Left lung (tissue), 14 donors: ENCODE data around the gene C16orf86. TPM values are rescaled to one million over a fixed set of nuclear protein-coding genes. Genes with fewer than 3 reads are reported as not detected.

Experiments
- ATAC-seq: fragments of 200-7000 bp; cut with Tn5 transposase; one replicate; pipeline ENCODE4 v1.9.1; 2020; ENCODE audit warnings: moderate library complexity
- DNase-seq, 4 donors: peaks; one replicate each; pipeline ENCODE4 v3.0.0-alpha.2; 2013 to 2020
- H3K27ac ChIP-seq, 2 donors: fragments of 200-600 bp; sonication (generic) in 1 of 2; one replicate each; pipeline versions ENCODE4 v1.5.0 to v1.8.0; 2020 to 2021
- H3K27me3 ChIP-seq, 2 donors: fragments of 200-600 bp; sonication (generic) in 1 of 2; one replicate each; pipeline versions ENCODE4 v1.5.0 to v1.8.0; 2020 to 2021
- H3K36me3 ChIP-seq, 2 donors: fragments of 200-600 bp; sonication (generic) in 1 of 2; one replicate each; pipeline versions ENCODE4 v1.5.0 to v1.8.0; 2020 to 2021
- H3K4me1 ChIP-seq, 2 donors: fragments of 200-600 bp; one replicate each; pipeline ENCODE4 v1.8.0; 2021
- H3K4me3 ChIP-seq, 2 donors: fragments of 200-600 bp; sonication (generic) in 1 of 2; one replicate each; pipeline versions ENCODE4 v1.5.0 to v1.8.0; 2020 to 2021; ENCODE audit warnings: mild to moderate bottlenecking in 1 of 2
- H3K9me3 ChIP-seq, 2 donors: fragments of 200-600 bp; sonication (generic) in 1 of 2; one replicate each; pipeline versions ENCODE4 v1.5.0 to v1.8.0; 2020 to 2021
- CTCF ChIP-seq, 2 donors: fragments of 200-600 bp; sonication (generic) in 1 of 2; IDR thresholded peaks; one replicate each; pipeline versions ENCODE4 v1.5.0 to v1.8.0; 2021; ENCODE audit warnings: antibody characterized with exemption in 2 of 2
- intact Hi-C, 2 donors: fragments of 100-400 bp; cut with DNase I; formaldehyde crosslinking; loops; one replicate each; pipeline versions ENCODE4 v1.11.2 to v1.14.2; 2022
- long read RNA-seq, 12 donors: library from polyadenylated mRNA in 2 of 12; unstranded in 2 of 12; transcript quantifications; one replicate each; pipeline ENCODE4 v2.0.0 and lab custom pipeline, GENCODE V29; 2019 to 2026
- polyA plus RNA-seq, 6 donors: library from polyadenylated mRNA; unstranded; fragments of 120-200 nt; gene quantifications; one replicate each; pipeline ENCODE4 v1.2.1, GENCODE V29; 2013; ENCODE audit not compliant: insufficient read length in 6 of 6
- total RNA-seq, 2 donors: library from RNA; stranded (reverse); fragmentation: NEBNext Ultra II Directional; extraction: Animal tissue kit (Norgen Biotek cat#: 25700); gene quantifications; one replicate each; pipeline ENCODE4 v1.2.1, GENCODE V29; 2021
- donor health status: DM: no; HTN: yes; CAD: no.
- donor health status: DM: no; HTN: no; CAD: no.

The C16orf86 gene
- total RNA-seq (1 to 10 TPM; 2.6 to 3.6 TPM), polyA plus RNA-seq (1 to 10 TPM; 2.3 to 3.3 (median 2.7) TPM)
- long read RNA-seq, donor 1, partial matches to known transcripts: 0 of 2 reads
- long read RNA-seq, donor 1, other reads (novel, unspliced or antisense): 0 of 2 reads
- long read RNA-seq, donor 2, partial matches to known transcripts: 0 of 1 reads
- long read RNA-seq, donor 2, other reads (novel, unspliced or antisense): 0 of 1 reads
- long read RNA-seq, donor 3: 0 reads
- long read RNA-seq, donor 4, partial matches to known transcripts: 0 of 5 reads
- long read RNA-seq, donor 4, other reads (novel, unspliced or antisense): 1 of 5 reads
- long read RNA-seq, donor 5, partial matches to known transcripts: 0 of 3 reads
- long read RNA-seq, donor 5, other reads (novel, unspliced or antisense): 0 of 3 reads
- long read RNA-seq, donor 6, partial matches to known transcripts: 0 of 1 reads
- long read RNA-seq, donor 6, other reads (novel, unspliced or antisense): 0 of 1 reads
- long read RNA-seq, donor 7, partial matches to known transcripts: 0 of 1 reads
- long read RNA-seq, donor 7, other reads (novel, unspliced or antisense): 0 of 1 reads
- long read RNA-seq, donor 8: 0 reads
- long read RNA-seq, donor 9: 0 reads
- long read RNA-seq, donor 10, partial matches to known transcripts: 1 of 6 reads
- long read RNA-seq, donor 10, other reads (novel, unspliced or antisense): 2 of 6 reads
- long read RNA-seq, donor 11: 0 reads
- long read RNA-seq, donor 12, partial matches to known transcripts: 0 of 1 reads
- long read RNA-seq, donor 12, other reads (novel, unspliced or antisense): 0 of 1 reads

- no peak for TF ChIP-seq CTCF (IDR thresholded peaks at IDR 0.05)
- intact Hi-C loops: loop anchor here in 1 of 2 donors (5.0 kb wide), 1 partner anchor 105 kb away; the partner anchor contains the start of gene CTCF
- DNase-seq (peak; percentile 72 to 95 (median 88)), ATAC-seq (peak; percentile 86)
- peak within 1 kb of the TSS; percentile 86 to 91 for H3K27ac ChIP-seq
- no peaks in the 10 kb centered on the region for H3K27me3 ChIP-seq
- peak within 1 kb of the TSS; percentile 79 to 86 for H3K4me3 ChIP-seq
- H3K9me3 ChIP-seq: no peaks in the 10 kb centered on the region
- peaks cover 15 to 39% of the 10 kb centered on the region in 2 donors for H3K4me1 ChIP-seq
- peaks cover 0 to 11% of the 10 kb centered on the region in 2 donors for H3K36me3 ChIP-seq
Observed at GRCh38 chr16:67666559-67667452, at the start of gene C16orf86, which contains the start of gene ENKD1. TSS of gene C16orf86 (plus strand) at chr16:67666814. CDS start at chr16:67666971, 157 bp downstream. TSS of gene ENKD1 (minus strand) at chr16:67666750. CDS start at chr16:67666442, 308 bp downstream.

GRCh38 chr16:67628216-67628615 is 38.4 kb upstream of the C16orf86 start:
- H3K27ac ChIP-seq: no peak overlapping the region
- TF ChIP-seq CTCF (IDR thresholded peaks at IDR 0.05): no peak
- H3K27me3 ChIP-seq: no peaks in the 10 kb centered on the region
- intact Hi-C loops: no loop called here
- H3K4me1 ChIP-seq: no peaks in the 10 kb centered on the region
- DNase-seq (no peak), ATAC-seq (no peak)
- H3K36me3 ChIP-seq: peaks cover 0 to 96% of the 10 kb centered on the region in 2 donors
- H3K4me3 ChIP-seq: no peak overlapping the region
- no peaks in the 10 kb centered on the region for H3K9me3 ChIP-seq

- H3K4me3 ChIP-seq: no peak overlapping the region
- H3K4me1 ChIP-seq: no peaks in the 10 kb centered on the region
- no peak overlapping the region for H3K27ac ChIP-seq
- peaks cover 0 to 98% of the 10 kb centered on the region in 2 donors for H3K36me3 ChIP-seq
- no peaks in the 10 kb centered on the region for H3K27me3 ChIP-seq
- ATAC-seq (no peak), DNase-seq (peak in 1 of 4 donors; percentile 61)
- TF ChIP-seq CTCF (IDR thresholded peaks at IDR 0.05): no peak
- H3K9me3 ChIP-seq: no peaks in the 10 kb centered on the region
- intact Hi-C loops: no loop called here
Observed at GRCh38 chr16:67632415-67633172, 34.0 kb upstream of the C16orf86 start.

- no peak for TF ChIP-seq CTCF (IDR thresholded peaks at IDR 0.05)
- no peak for ATAC-seq
Observed at GRCh38 chr16:67636713-67637112, 29.9 kb upstream of the C16orf86 start.

More at GRCh38 chr16:67636713-67637112, 29.9 kb upstream of the C16orf86 start:
- Histone ChIP-seq H3K27me3 (no peaks in the 10 kb centered on the region), H3K36me3 (peaks cover 0 to 82% of the 10 kb centered on the region in 2 donors), H3K9me3 (no peaks in the 10 kb centered on the region), H3K4me1 (no peaks in the 10 kb centered on the region), H3K4me3 (no peak overlapping the region), H3K27ac (no peak overlapping the region)
- no peak for DNase-seq
- intact Hi-C loops: no loop called here
